Ectodermal cell (in vitro differentiated cells): ENCODE data around the gene CD53.
"Not testable (repeated sequence)": the region's sequence is repeated elsewhere in the genome, so short reads cannot be mapped to it uniquely, and the experiment has no call there.

Experiments
- H3K27ac ChIP-seq: 2 replicates; pipeline ENCODE4 v1.7.0; 2013; ENCODE audit warnings: mild to moderate bottlenecking, low read depth, low read length; ENCODE audit not compliant: insufficient read depth, poor library complexity, severe bottlenecking
- H3K27me3 ChIP-seq: 2 replicates; pipeline ENCODE4 v1.7.0; 2013; ENCODE audit warnings: mild to moderate bottlenecking, low read length; ENCODE audit not compliant: insufficient read depth, control insufficient read depth, poor library complexity, severe bottlenecking
- H3K36me3 ChIP-seq: one replicate; pipeline ENCODE4 v1.7.0; 2013; ENCODE audit warnings: low read length; ENCODE audit not compliant: control insufficient read depth, insufficient read depth
- H3K4me1 ChIP-seq: one replicate; pipeline ENCODE4 v1.7.0; 2013; ENCODE audit warnings: low read length; ENCODE audit not compliant: control insufficient read depth, insufficient read depth
- H3K4me3 ChIP-seq: 2 replicates; pipeline ENCODE4 v1.7.0; 2013; ENCODE audit warnings: low read depth, low read length, control low read depth; ENCODE audit not compliant: insufficient read depth
- H3K9me3 ChIP-seq: 2 replicates; pipeline ENCODE4 v1.7.0; 2013; ENCODE audit warnings: mild to moderate bottlenecking, low read length, moderate library complexity; ENCODE audit not compliant: control insufficient read depth
- WGBS, 2 experiments: methylation state at CpG; one replicate each; pipeline ENCODE4 v1.1.7; 2013; ENCODE audit warnings: missing lambda C conversion rate in 2 of 2; 5-methylcytosine and 5-hydroxymethylcytosine counted together

The CD53 gene

GRCh38 chr1:110857964-110858948 is 14.7 kb upstream of the CD53 start:
- Histone ChIP-seq H3K9me3 (no peaks in the 10 kb centered on the region), H3K4me1 (no peaks in the 10 kb centered on the region), H3K27me3 (no peaks in the 10 kb centered on the region), H3K36me3 (no peaks in the 10 kb centered on the region), H3K27ac (no peak overlapping the region), H3K4me3 (no peak overlapping the region)
- WGBS, 2 experiments: 81 to 83% methylated on average over 7 of the region's 7 CpGs

DNA sequence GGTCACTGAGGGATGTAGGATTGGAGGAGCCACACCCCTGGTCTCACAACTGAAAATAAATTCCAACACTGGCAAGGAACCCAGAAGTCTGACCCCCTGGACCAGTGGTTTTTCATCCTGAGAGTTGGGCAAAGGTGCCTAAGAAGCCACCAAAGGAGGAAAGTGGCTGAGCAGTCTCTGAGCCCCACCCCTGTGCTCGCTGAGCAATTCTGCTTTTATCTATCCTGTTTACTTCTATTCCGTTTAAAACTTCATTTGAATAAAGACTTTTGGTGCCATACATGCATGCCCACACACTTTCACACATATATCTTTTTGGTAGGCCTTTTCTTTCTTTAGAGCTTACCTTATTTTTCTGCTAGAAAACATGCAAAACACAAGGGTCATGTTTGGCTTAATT is 13.9 kb upstream of the CD53 start:
- Histone ChIP-seq H3K27me3 (no peaks in the 10 kb centered on the region), H3K36me3 (no peaks in the 10 kb centered on the region), H3K9me3 (no peaks in the 10 kb centered on the region), H3K4me3 (no peak overlapping the region), H3K4me1 (no peaks in the 10 kb centered on the region), H3K27ac (no peak overlapping the region)
- WGBS, 2 experiments: 86 to 96% methylated on average over 2 of the region's 2 CpGs

DNA sequence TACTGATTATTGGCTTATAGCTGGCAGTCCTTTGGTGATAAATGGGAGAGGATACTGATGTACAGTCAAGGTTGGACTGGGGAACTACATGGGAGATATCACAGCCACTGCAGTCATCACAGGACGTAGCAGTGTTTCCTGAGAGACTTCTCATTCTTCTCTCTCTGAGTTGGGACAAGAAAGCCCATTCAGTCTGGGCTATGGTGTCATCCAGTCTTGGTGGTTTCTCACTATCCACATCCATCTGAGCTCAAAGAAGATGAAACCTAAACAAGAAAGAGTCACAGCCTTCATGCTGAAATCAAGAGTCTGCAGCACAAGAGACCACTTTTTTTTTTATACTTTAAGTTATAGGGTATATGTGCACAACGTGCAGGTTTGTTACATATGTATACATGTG is 12.8 kb upstream of the CD53 start:
- Histone ChIP-seq H3K9me3 (no peaks in the 10 kb centered on the region), H3K27me3 (no peaks in the 10 kb centered on the region), H3K4me3 (no peak overlapping the region), H3K4me1 (no peaks in the 10 kb centered on the region), H3K27ac (no peak overlapping the region), H3K36me3 (no peaks in the 10 kb centered on the region)
- 84 to 85% methylated on average over 1 of the region's 2 CpGs for WGBS, 2 experiments

- not testable (repeated sequence) for H3K27me3 ChIP-seq, H3K4me3 ChIP-seq, H3K27ac ChIP-seq, H3K9me3 ChIP-seq, H3K4me1 ChIP-seq, H3K36me3 ChIP-seq
- 83 to 88% methylated on average over 1 of the region's 2 CpGs for WGBS, 2 experiments
These were observed 12.3 kb upstream of the CD53 start for GRCh38 chr1:110860620-110861019.

DNA sequence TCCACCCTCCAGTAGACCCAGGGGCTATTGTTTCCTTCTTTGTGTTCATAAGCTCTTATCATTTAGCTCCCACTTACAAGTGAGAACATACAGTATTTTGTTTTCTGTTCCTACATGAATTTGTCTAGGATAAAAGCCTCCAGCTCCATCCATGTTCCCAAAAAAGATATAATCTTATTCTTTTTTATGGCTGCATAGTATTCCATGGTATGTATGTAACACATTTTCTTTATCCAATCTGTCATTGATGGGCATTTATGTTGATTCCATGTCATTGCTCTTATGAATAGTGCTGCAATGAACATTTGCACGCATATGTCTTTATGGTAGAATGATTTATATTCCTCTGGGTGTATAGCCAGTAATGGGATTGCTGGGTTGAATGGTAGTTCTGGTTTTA is 11.0 kb upstream of the CD53 start:
- H3K27ac ChIP-seq, H3K4me3 ChIP-seq: not testable (repeated sequence)

DNA sequence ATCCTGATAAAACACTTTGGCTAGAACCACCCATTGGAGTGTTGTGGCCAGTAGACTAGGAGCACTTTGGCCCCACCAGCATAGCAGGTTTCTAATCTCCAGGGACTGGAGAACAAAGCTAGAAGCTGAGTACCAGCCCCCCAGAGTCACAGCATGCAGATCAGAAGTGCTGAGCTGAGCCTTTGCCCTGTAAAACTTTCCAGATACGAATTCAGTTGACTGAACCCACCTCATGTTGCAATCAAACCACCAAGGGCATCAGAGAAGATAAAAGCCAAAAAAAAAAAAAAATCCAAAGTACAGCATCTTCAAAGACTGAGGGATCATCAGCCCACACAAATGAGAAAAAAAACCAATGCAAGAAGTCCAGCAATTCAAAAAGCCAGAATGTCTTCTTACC is 8.7 kb upstream of the CD53 start:
- Histone ChIP-seq H3K4me3 (no peak overlapping the region), H3K36me3 (no peaks in the 10 kb centered on the region), H3K4me1 (no peaks in the 10 kb centered on the region), H3K27ac (no peak overlapping the region), H3K9me3 (no peaks in the 10 kb centered on the region), H3K27me3 (no peaks in the 10 kb centered on the region)
- 64 to 80% methylated on average over 1 of the region's 1 CpG for WGBS, 2 experiments

More for the DNA sequence above, 11.0 kb upstream of the CD53 start:
- H3K9me3 ChIP-seq, H3K36me3 ChIP-seq, H3K4me1 ChIP-seq, H3K27me3 ChIP-seq: not testable (repeated sequence)
- WGBS, 2 experiments: 80 to 84% methylated on average over 1 of the region's 1 CpG

GRCh38 chr1:110870721-110871388 is 2.1 kb upstream of the CD53 start:
- no peaks in the 10 kb centered on the region for H3K36me3 ChIP-seq
- no peaks in the 10 kb centered on the region for H3K4me1 ChIP-seq
- no peak overlapping the region for H3K4me3 ChIP-seq
- no peak overlapping the region for H3K27ac ChIP-seq
- H3K9me3 ChIP-seq: no peaks in the 10 kb centered on the region
- WGBS, 2 experiments: 48 to 51% methylated on average over 3 of the region's 3 CpGs
- no peaks in the 10 kb centered on the region for H3K27me3 ChIP-seq

DNA sequence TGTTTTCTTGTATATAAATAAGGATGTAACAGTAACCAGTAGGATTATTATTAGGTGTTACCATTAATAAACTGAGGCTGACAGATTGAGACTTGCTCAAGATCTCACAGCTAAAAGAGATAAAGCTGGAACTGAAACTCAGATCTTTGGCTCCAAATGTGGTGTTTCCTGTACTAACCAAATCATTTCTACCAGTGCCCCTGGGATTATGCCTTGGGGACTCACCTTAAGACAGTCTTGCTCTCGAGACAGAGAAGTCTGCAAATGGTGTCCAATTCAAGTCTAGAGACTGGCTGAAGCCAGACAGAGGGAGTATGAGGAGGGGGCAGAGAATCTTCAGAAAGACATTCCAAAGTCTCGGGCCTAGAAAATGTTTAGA is 593 bp upstream of the CD53 start:
- Histone ChIP-seq H3K27me3 (no peaks in the 10 kb centered on the region), H3K4me3 (no peak overlapping the region), H3K36me3 (no peaks in the 10 kb centered on the region), H3K9me3 (no peaks in the 10 kb centered on the region), H3K27ac (no peak overlapping the region), H3K4me1 (no peaks in the 10 kb centered on the region)
- 97% methylated on average over 2 of the region's 2 CpGs for WGBS, 2 experiments

DNA sequence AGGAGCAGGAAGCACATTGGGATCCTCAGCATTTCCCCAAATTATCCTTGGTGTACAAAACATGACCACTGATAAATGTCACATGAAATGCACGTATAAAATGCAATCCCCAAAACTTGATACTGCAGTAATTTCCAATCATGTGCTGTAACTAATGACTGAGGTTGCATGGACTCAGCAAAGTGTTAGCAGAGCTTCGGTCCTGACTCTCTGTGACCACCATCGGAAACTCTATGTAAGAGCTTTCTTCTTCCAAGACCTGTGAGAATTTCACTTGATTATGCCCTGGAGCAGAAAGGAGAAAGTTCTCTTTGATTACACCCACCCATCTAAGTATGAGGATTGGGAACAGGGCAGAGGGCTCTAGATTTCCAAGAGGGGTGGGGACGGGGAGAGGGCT is 908 bp downstream of the CD53 start:
- Histone ChIP-seq H3K4me1 (no peaks in the 10 kb centered on the region), H3K9me3 (no peaks in the 10 kb centered on the region), H3K27ac (no peak overlapping the region), H3K27me3 (no peaks in the 10 kb centered on the region), H3K4me3 (no peak overlapping the region), H3K36me3 (no peaks in the 10 kb centered on the region)
- WGBS, 2 experiments: 92 to 94% methylated on average over 3 of the region's 4 CpGs

DNA sequence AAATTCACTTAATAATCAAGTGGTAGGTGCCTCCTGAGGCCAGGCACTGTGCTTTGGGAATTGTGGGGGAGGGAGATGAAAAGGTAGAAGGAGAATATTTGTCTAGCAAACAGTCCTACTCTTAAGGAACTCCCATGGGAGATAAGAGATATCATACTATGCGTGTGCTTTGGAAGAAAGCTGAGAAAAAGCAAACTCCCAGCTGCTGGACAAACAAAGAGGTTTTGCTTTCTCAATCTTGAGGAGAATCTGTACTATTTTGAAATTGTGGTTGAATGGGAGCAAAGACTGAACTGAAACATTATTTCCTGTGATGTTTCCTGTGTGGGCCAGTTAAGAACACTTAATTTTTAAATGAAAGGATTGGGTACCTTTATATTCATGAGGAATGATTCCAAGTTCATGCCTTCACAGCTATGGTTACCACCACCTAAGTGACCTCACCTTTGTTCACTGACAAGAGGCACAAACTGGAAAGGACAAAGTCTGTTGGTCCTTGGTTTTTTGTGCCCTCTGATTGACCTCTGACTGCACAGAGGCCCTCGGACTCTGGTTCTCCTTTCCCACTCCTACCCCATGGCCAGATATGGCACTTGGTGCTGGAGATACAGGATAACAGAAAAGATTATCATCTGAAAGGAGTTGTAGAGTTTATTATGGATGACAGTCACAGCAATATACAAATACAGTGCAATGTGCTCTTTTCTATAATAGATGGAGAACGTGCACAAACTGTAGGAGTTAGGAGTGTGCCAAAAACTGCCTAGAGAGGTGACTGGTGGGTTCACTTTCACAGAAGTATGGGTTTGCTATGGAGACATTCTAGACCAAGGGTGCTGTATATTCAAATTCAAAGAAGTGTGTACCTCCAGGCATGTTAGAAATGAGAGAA is 1.6 kb downstream of the CD53 start:
- Histone ChIP-seq H3K4me3 (no peak overlapping the region), H3K27me3 (no peaks in the 10 kb centered on the region), H3K27ac (no peak overlapping the region), H3K9me3 (no peaks in the 10 kb centered on the region), H3K36me3 (no peaks in the 10 kb centered on the region), H3K4me1 (no peaks in the 10 kb centered on the region)
- 90 to 92% methylated on average over 2 to 3 of the region's 3 CpGs for WGBS, 2 experiments
